HCT116 (cell line): ENCODE results near the gene VSTM2B. TPM values are rescaled to one million over a fixed set of nuclear protein-coding genes. Genes with fewer than 3 reads are reported as not detected.

ENCODE experiments used
- ATAC-seq: fragments of 200-7000 bp; cut with Tn5 transposase; 2 replicates; pipeline ENCODE4 v1.9.1; 2020; ENCODE audit warnings: mild to moderate bottlenecking, moderate library complexity
- BruUV-seq: library from RNA; stranded (reverse); fragments of 400-500 nt; replicated peaks from 2 replicates; lab custom pipeline; 2021; lab: Mats Ljungman, UMichigan
- CTCF ChIA-PET: fragments of 300-600 bp; sonication (Branson Sonifier 250); formaldehyde crosslinking; loops from one replicate; lab custom pipeline; 2021; ENCODE audit warnings: antibody characterized with exemption; lab: Charles Lee
- POLR2A ChIA-PET: fragments of 300-600, 350-600 bp; sonication (Branson Sonifier 250); formaldehyde crosslinking; loops from one replicate; lab custom pipeline; 2021; ENCODE audit warnings: antibody characterized with exemption; lab: Charles Lee
- RAD21 ChIA-PET, 2 experiments: fragments of 300-600 bp; sonication (Branson Sonifier 250); formaldehyde crosslinking; loops; one replicate each; lab custom pipeline; 2023; ENCODE audit warnings: low total read pairs in 2 of 2; ENCODE audit not compliant: uncharacterized antibody in 2 of 2, unreplicated experiment in 2 of 2, low non-redundant PET in 1 of 2; lab: Charles Lee
- DNase-seq: peaks from one replicate; pipeline ENCODE4 v3.0.0-alpha.2; 2010; ENCODE audit warnings: low read depth, low spot score
- H2AFZ ChIP-seq: fragments of 200-600 bp; shearing (Covaris generic), sonication (generic); 2 replicates; pipeline ENCODE4 v1.6.1; 2017; ENCODE audit warnings: low read depth, mixed run types, mixed read lengths, antibody characterized with exemption, low read length; ENCODE audit not compliant: poor library complexity, severe bottlenecking
- H3K27ac ChIP-seq: 2 replicates; pipeline ENCODE4 v1.5.1; 2012; ENCODE audit warnings: low read depth, low read length
- H3K27me3 ChIP-seq: fragments of 200-600 bp; sonication (generic); 2 replicates; pipeline ENCODE4 v1.6.1; 2016; ENCODE audit warnings: mixed run types, low read length, mixed read lengths; ENCODE audit not compliant: insufficient read depth
- H3K36me3 ChIP-seq, 2 experiments: fragments of 200-500 bp in 1 of 2; fragments of 200-600 bp in 1 of 2; sonication (Bioruptor generic) in 1 of 2; sonication (generic) in 1 of 2; 2 replicates each; pipeline versions ENCODE4 v1.5.1 to v1.6.1; 2014 to 2016; ENCODE audit warnings: low read length in 2 of 2, inconsistent platforms in 1 of 2, mixed read lengths in 1 of 2, mixed run types in 1 of 2; ENCODE audit not compliant: insufficient read depth in 2 of 2, control insufficient read depth in 1 of 2
- H3K4me1 ChIP-seq, 2 experiments: fragments of 200-600 bp in 1 of 2; sonication (generic) in 1 of 2; 2 replicates each; pipeline versions ENCODE4 v1.5.1 to v1.6.1; 2012 to 2017; ENCODE audit warnings: low read length in 2 of 2, inconsistent platforms in 1 of 2, mild to moderate bottlenecking in 1 of 2, mixed read lengths in 1 of 2, mixed run types in 1 of 2, moderate library complexity in 1 of 2; ENCODE audit not compliant: insufficient read depth in 2 of 2, control insufficient read depth in 1 of 2
- H3K4me2 ChIP-seq: fragments of 200-600 bp; sonication (generic); 2 replicates; pipeline ENCODE4 v1.6.1; 2017; ENCODE audit warnings: mixed run types, low read length, mixed read lengths
- H3K4me3 ChIP-seq, 2 experiments: fragments of 200-600 bp in 1 of 2; sonication (generic) in 1 of 2; replicated peaks in 1 of 2; 2 replicates each; pipeline ENCODE4 v1.5.1; 2011 to 2016; ENCODE audit warnings: low read length in 2 of 2, control low read depth in 1 of 2, low read depth in 1 of 2, mild to moderate bottlenecking in 1 of 2, mixed read lengths in 1 of 2, mixed run types in 1 of 2
- H3K79me2 ChIP-seq: fragments of 200-600 bp; sonication (generic); 2 replicates; pipeline ENCODE4 v1.6.1; 2017; ENCODE audit warnings: mild to moderate bottlenecking, mixed run types, low read length, moderate library complexity, mixed read lengths; ENCODE audit not compliant: insufficient read depth
- H3K9ac ChIP-seq: fragments of 200-600 bp; sonication (generic); 2 replicates; pipeline ENCODE4 v1.6.1; 2016; ENCODE audit warnings: low read length, mixed read lengths
- H3K9me2 ChIP-seq: fragments of 200-600 bp; sonication (generic), shearing (Covaris generic); 2 replicates; pipeline ENCODE4 v1.6.1; 2017; ENCODE audit warnings: mixed run types, mild to moderate bottlenecking, moderate library complexity; ENCODE audit not compliant: insufficient read depth
- H3K9me3 ChIP-seq, 2 experiments: fragments of 200-500 bp in 1 of 2; fragments of 200-600 bp in 1 of 2; sonication (Bioruptor generic) in 1 of 2; sonication (generic) in 1 of 2; 2 replicates each; pipeline ENCODE4 v1.6.1; 2014 to 2017; ENCODE audit warnings: low read length in 2 of 2, mixed read lengths in 2 of 2, inconsistent platforms in 1 of 2, low read depth in 1 of 2, mild to moderate bottlenecking in 1 of 2, mixed run types in 1 of 2, moderate library complexity in 1 of 2; ENCODE audit not compliant: control insufficient read depth in 1 of 2, insufficient read depth in 1 of 2
- H4K20me1 ChIP-seq: fragments of 200-600 bp; sonication (generic), shearing (Covaris generic); 2 replicates; pipeline ENCODE4 v1.6.1; 2017; ENCODE audit warnings: mixed run types, mild to moderate bottlenecking, moderate library complexity; ENCODE audit not compliant: insufficient read depth
- CBX3 ChIP-seq: IDR thresholded peaks from 2 replicates; pipeline ENCODE4 v1.6.1; 2012; ENCODE audit warnings: low read depth
- CEBPB ChIP-seq: IDR thresholded peaks from 2 replicates; pipeline ENCODE4 v1.6.1; 2012; ENCODE audit warnings: low read depth
- EGR1 ChIP-seq: IDR thresholded peaks from 2 replicates; pipeline ENCODE4 v1.6.1; 2012; ENCODE audit warnings: low read depth
- ELF1 ChIP-seq: IDR thresholded peaks from 2 replicates; pipeline ENCODE4 v1.6.1; 2012; ENCODE audit warnings: low read depth, borderline replicate concordance
- EZH2 ChIP-seq: fragments of 200-600 bp; sonication (generic); IDR thresholded peaks from 2 replicates; pipeline ENCODE4 v1.6.1; 2017; ENCODE audit warnings: antibody characterized with exemption, mixed run types
- EZH2phosphoT487 ChIP-seq: fragments of 200-600 bp; IDR thresholded peaks from 2 replicates; pipeline ENCODE4 v1.6.1; 2018; ENCODE audit warnings: antibody characterized with exemption, borderline replicate concordance
- FOSL1 ChIP-seq: IDR thresholded peaks from 2 replicates; pipeline ENCODE4 v1.6.1; 2012; ENCODE audit warnings: low read depth
- JUND ChIP-seq: IDR thresholded peaks from 2 replicates; pipeline ENCODE4 v1.6.1; 2012
- POLR2A ChIP-seq: IDR thresholded peaks from 2 replicates; pipeline ENCODE4 v1.7.0; 2011; ENCODE audit warnings: borderline replicate concordance; ENCODE audit not compliant: insufficient read depth, insufficient read length; ENCODE audit errors: extremely low read depth
- POLR2AphosphoS5 ChIP-seq: IDR thresholded peaks from 2 replicates; pipeline ENCODE4 v1.6.1; 2011; ENCODE audit warnings: mild to moderate bottlenecking, low read depth, low read length, moderate library complexity
- RAD21 ChIP-seq: IDR thresholded peaks from 2 replicates; pipeline ENCODE4 v1.6.1; 2012; ENCODE audit warnings: low read depth, mild to moderate bottlenecking
- SIN3A ChIP-seq: IDR thresholded peaks from 2 replicates; pipeline ENCODE4 v1.6.1; 2012; ENCODE audit warnings: low read depth
- SP1 ChIP-seq: IDR thresholded peaks from 2 replicates; pipeline ENCODE4 v1.6.1; 2012; ENCODE audit warnings: low read depth
- SRF ChIP-seq: IDR thresholded peaks from 2 replicates; pipeline ENCODE4 v1.6.1; 2012; ENCODE audit warnings: low read depth
- YY1 ChIP-seq: IDR thresholded peaks from 2 replicates; pipeline ENCODE4 v1.6.1; 2011; ENCODE audit warnings: low read length, low read depth, moderate library complexity, mild to moderate bottlenecking; ENCODE audit not compliant: insufficient replicate concordance; ENCODE audit errors: extremely low read depth
- ZNF274 ChIP-seq: fragments of 200-500 bp; sonication (Bioruptor generic); IDR thresholded peaks from 2 replicates; pipeline ENCODE4 v1.6.1; 2014; ENCODE audit warnings: mild to moderate bottlenecking, low read depth, low read length, inconsistent platforms
- intact Hi-C: fragments of 100-400 bp; cut with micrococcal nuclease; formaldehyde crosslinking; loops from 2 replicates; pipeline ENCODE4 v1.10.0; 2022
- total RNA-seq: library from RNA; stranded (reverse); gene quantifications from one replicate; pipeline ENCODE4 v1.2.1, GENCODE V29; 2021; ENCODE audit not compliant: unreplicated experiment
- TF ChIP-seq, protein P1 (sequence below): IDR thresholded peaks from 2 replicates; pipeline ENCODE4 v1.6.1; 2011; ENCODE audit warnings: mild to moderate bottlenecking, low read length, moderate library complexity; ENCODE audit not compliant: insufficient replicate concordance; ENCODE audit errors: extremely low read depth
- TF ChIP-seq, protein P2 (sequence below): IDR thresholded peaks from 2 replicates; pipeline ENCODE4 v1.6.1; 2012
- TF ChIP-seq, protein P3 (sequence below): IDR thresholded peaks from 2 replicates; pipeline ENCODE4 v1.6.1; 2012
- TF ChIP-seq, protein P4 (sequence below): IDR thresholded peaks from 2 replicates; pipeline ENCODE4 v1.6.1; 2012; ENCODE audit warnings: low read depth

Gene VSTM2B
- total RNA-seq, 1 experiment from 2014 or later: not detected

DNA sequence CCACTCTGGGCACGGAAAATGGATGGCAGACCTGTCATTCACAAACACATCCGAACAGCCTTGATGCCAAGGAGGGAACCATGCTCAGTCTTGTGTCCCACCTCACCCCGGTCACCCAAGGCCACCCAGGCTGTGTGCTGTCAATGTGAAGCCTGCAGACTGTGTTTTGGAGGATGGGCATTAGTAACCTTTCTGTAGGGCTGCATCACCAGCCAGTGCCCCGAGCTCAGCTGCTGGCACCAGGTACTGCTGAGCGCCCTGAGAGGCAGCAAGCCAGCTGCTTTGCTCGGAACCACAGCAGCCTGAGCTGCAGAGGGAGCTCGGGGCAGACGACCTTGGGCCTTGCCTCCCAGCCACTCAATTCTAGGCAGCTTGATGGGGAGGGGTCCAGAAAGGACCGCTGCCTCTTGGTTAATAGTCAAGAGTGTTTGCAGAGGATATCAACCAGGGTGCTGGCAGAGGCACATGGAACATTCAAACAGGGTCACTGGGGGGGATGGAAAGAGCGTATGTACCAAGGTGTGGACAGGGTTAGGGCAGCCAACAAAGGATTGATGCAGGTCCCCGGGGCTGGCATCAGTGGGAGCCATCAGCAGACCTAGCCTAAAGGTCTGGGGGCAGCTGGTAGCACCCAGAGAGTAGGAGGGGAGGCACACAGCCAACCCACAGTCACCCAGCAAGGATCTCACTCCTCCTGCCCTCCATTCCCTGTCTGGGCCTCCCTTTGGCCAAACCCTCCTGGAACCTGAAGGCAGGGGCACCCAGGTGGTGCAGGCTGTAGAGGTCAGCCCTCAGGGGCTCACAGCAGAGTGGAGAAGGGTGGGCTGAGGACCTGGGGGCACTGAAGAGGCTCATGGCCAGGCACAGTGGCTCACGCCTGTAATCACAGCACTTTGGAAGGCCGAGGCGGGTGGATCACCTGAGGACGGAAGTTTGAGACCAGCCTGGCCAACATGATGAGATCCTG, 8.1 kb downstream of the VSTM2B start:
- peaks cover 4% of the 10 kb centered on the region; the same call in 1 of the 2 replicates for H3K27me3 ChIP-seq
- ChIA-PET RAD21 (no interaction called here), CTCF (no interaction called here), POLR2A (no interaction called here)
- H3K79me2 ChIP-seq: no peaks in the 10 kb centered on the region
- DNase-seq: no peak
- H3K27ac ChIP-seq: no peak overlapping the region
- intact Hi-C loops: no loop called here
- H3K36me3 ChIP-seq: no peaks in the 10 kb centered on the region
- H3K4me1 ChIP-seq: no peaks in the 10 kb centered on the region; a peak in 1 of 4 replicates
- no peak overlapping the region for H3K9ac ChIP-seq
- no peaks in the 10 kb centered on the region for H4K20me1 ChIP-seq
- no peaks in the 10 kb centered on the region for H3K9me3 ChIP-seq
- BruUV-seq: no TSS peak
- TF ChIP-seq EGR1 (no peak), YY1 (no peak), JUND (no peak), ELF1 (no peak), ZNF274 (no peak), EZH2phosphoT487 (no peak), POLR2A (no peak), RAD21 (no peak), EZH2 (no peak), SP1 (no peak), CBX3 (no peak), SRF (no peak), FOSL1 (no peak), CEBPB (no peak), POLR2AphosphoS5 (no peak), SIN3A (no peak)
- TF ChIP-seq, protein P1, sequence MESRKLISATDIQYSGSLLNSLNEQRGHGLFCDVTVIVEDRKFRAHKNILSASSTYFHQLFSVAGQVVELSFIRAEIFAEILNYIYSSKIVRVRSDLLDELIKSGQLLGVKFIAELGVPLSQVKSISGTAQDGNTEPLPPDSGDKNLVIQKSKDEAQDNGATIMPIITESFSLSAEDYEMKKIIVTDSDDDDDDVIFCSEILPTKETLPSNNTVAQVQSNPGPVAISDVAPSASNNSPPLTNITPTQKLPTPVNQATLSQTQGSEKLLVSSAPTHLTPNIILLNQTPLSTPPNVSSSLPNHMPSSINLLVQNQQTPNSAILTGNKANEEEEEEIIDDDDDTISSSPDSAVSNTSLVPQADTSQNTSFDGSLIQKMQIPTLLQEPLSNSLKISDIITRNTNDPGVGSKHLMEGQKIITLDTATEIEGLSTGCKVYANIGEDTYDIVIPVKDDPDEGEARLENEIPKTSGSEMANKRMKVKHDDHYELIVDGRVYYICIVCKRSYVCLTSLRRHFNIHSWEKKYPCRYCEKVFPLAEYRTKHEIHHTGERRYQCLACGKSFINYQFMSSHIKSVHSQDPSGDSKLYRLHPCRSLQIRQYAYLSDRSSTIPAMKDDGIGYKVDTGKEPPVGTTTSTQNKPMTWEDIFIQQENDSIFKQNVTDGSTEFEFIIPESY: no peak
- TF ChIP-seq, protein P2, sequence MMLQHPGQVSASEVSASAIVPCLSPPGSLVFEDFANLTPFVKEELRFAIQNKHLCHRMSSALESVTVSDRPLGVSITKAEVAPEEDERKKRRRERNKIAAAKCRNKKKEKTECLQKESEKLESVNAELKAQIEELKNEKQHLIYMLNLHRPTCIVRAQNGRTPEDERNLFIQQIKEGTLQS: no peak
- TF ChIP-seq, protein P3, sequence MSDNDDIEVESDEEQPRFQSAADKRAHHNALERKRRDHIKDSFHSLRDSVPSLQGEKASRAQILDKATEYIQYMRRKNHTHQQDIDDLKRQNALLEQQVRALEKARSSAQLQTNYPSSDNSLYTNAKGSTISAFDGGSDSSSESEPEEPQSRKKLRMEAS: no peak
- TF ChIP-seq, protein P4, sequence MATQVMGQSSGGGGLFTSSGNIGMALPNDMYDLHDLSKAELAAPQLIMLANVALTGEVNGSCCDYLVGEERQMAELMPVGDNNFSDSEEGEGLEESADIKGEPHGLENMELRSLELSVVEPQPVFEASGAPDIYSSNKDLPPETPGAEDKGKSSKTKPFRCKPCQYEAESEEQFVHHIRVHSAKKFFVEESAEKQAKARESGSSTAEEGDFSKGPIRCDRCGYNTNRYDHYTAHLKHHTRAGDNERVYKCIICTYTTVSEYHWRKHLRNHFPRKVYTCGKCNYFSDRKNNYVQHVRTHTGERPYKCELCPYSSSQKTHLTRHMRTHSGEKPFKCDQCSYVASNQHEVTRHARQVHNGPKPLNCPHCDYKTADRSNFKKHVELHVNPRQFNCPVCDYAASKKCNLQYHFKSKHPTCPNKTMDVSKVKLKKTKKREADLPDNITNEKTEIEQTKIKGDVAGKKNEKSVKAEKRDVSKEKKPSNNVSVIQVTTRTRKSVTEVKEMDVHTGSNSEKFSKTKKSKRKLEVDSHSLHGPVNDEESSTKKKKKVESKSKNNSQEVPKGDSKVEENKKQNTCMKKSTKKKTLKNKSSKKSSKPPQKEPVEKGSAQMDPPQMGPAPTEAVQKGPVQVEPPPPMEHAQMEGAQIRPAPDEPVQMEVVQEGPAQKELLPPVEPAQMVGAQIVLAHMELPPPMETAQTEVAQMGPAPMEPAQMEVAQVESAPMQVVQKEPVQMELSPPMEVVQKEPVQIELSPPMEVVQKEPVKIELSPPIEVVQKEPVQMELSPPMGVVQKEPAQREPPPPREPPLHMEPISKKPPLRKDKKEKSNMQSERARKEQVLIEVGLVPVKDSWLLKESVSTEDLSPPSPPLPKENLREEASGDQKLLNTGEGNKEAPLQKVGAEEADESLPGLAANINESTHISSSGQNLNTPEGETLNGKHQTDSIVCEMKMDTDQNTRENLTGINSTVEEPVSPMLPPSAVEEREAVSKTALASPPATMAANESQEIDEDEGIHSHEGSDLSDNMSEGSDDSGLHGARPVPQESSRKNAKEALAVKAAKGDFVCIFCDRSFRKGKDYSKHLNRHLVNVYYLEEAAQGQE: no peak
- H3K9me2 ChIP-seq: no peaks in the 10 kb centered on the region
- no peak overlapping the region for H2AFZ ChIP-seq
- ATAC-seq: no peak
- no peak overlapping the region for H3K4me2 ChIP-seq
- H3K4me3 ChIP-seq: no peak overlapping the region
